Liver (tissue), 9 donors: ENCODE measurements around the gene KHSRP. TPM values are rescaled to one million over a fixed set of nuclear protein-coding genes. Genes with fewer than 3 reads are reported as not detected.

Source experiments
- DNase-seq: peaks from one replicate; pipeline ENCODE4 v3.0.0-alpha.2; 2017; ENCODE audit warnings: low spot score
- H3K27ac ChIP-seq, 2 donors: one replicate each; pipeline ENCODE4 v1.7.0; 2013; ENCODE audit warnings: inconsistent platforms in 2 of 2, low read length in 2 of 2, control low read depth in 1 of 2, low read depth in 1 of 2, mild to moderate bottlenecking in 1 of 2
- H3K27me3 ChIP-seq, 4 donors: one replicate each; pipeline versions ENCODE4 v1.6.1 to v1.7.0; 2013; ENCODE audit warnings: low read length in 3 of 4, inconsistent platforms in 1 of 4, mild to moderate bottlenecking in 1 of 4, moderate library complexity in 1 of 4; ENCODE audit not compliant: control insufficient read depth in 4 of 4, insufficient read depth in 4 of 4
- H3K36me3 ChIP-seq, 4 donors: one replicate each; pipeline versions ENCODE4 v1.6.1 to v1.7.0; 2013; ENCODE audit warnings: low read length in 3 of 4, mild to moderate bottlenecking in 3 of 4, low read depth in 1 of 4, moderate library complexity in 1 of 4; ENCODE audit not compliant: control insufficient read depth in 4 of 4, insufficient read depth in 3 of 4
- H3K4me1 ChIP-seq, 4 donors: one replicate each; pipeline versions ENCODE4 v1.6.1 to v1.7.0; 2013; ENCODE audit warnings: low read length in 3 of 4, mild to moderate bottlenecking in 3 of 4, moderate library complexity in 1 of 4; ENCODE audit not compliant: control insufficient read depth in 4 of 4, insufficient read depth in 4 of 4
- H3K4me3 ChIP-seq, 3 donors: one replicate each; pipeline versions ENCODE4 v1.6.1 to v1.7.0; 2013; ENCODE audit warnings: low read length in 3 of 3, control low read depth in 1 of 3, low read depth in 1 of 3, mild to moderate bottlenecking in 1 of 3
- H3K9ac ChIP-seq, 2 donors: one replicate each; pipeline ENCODE4 v1.7.0; 2013; ENCODE audit warnings: low read length in 2 of 2, mild to moderate bottlenecking in 2 of 2, moderate library complexity in 2 of 2, control low read depth in 1 of 2, low read depth in 1 of 2
- H3K9me3 ChIP-seq, 4 donors: one replicate each; pipeline versions ENCODE4 v1.6.1 to v1.7.0; 2013; ENCODE audit warnings: low read length in 3 of 4; ENCODE audit not compliant: control insufficient read depth in 4 of 4
- FOXA1 ChIP-seq: IDR thresholded peaks from 2 replicates; pipeline ENCODE4 v1.6.1; 2016; ENCODE audit warnings: antibody characterized with exemption
- GABPA ChIP-seq, 2 donors: IDR thresholded peaks in 1 of 2; conservative IDR thresholded peaks in 1 of 2; 2 replicates each; pipeline ENCODE4 v1.6.1; 2016; ENCODE audit warnings: antibody characterized with exemption in 2 of 2, mild to moderate bottlenecking in 1 of 2, moderate library complexity in 1 of 2
- HNF4A ChIP-seq, 2 donors: conservative IDR thresholded peaks; 2 replicates each; pipeline ENCODE4 v1.6.1; 2016; ENCODE audit warnings: antibody characterized with exemption in 2 of 2, mild to moderate bottlenecking in 2 of 2
- JUND ChIP-seq, 2 donors: IDR thresholded peaks; 2 replicates each; pipeline ENCODE4 v1.6.1; 2016; ENCODE audit warnings: antibody characterized with exemption in 2 of 2
- NR2F2 ChIP-seq: IDR thresholded peaks from 2 replicates; pipeline ENCODE4 v1.6.1; 2016; ENCODE audit warnings: antibody characterized with exemption
- SP1 ChIP-seq: IDR thresholded peaks from 2 replicates; pipeline ENCODE4 v1.6.1; 2018; ENCODE audit warnings: antibody characterized with exemption, mild to moderate bottlenecking
- WGBS: extraction: QIAGEN DNeasy Blood & Tissue Kit; methylation state at CpG from one replicate; pipeline ENCODE4 v1.1.7; 2013; 5-methylcytosine and 5-hydroxymethylcytosine counted together
- polyA plus RNA-seq, 2 donors: library from polyadenylated mRNA; stranded (reverse) in 1 of 2; unstranded in 1 of 2; fragments of 200-250 nt in 1 of 2; fragments of >200 nt in 1 of 2; fragmentation: Nextera tagmentation in 1 of 2; extraction: Ambion mirVana in 1 of 2; gene quantifications; one replicate each; pipeline versions ENCODE4 v1.2.1 to v1.2.3, GENCODE V29; 2013 to 2015
- total RNA-seq, 2 donors: library from RNA; depleted of rRNA; stranded (reverse); fragments of >200 nt; gene quantifications; one replicate each; pipeline ENCODE4 v1.2.3, GENCODE V29; 2014
- TF ChIP-seq, protein P1 (sequence below): fragments of 150-350 bp; IDR thresholded peaks from 2 replicates; pipeline ENCODE4 v1.5.1; 2017; ENCODE audit warnings: improper control_type of control experiment, low read depth, low read length; ENCODE audit not compliant: missing input control
- TF ChIP-seq, protein P2 (sequence below): IDR thresholded peaks from 2 replicates; pipeline ENCODE4 v1.6.1; 2016; ENCODE audit warnings: antibody characterized with exemption
- TF ChIP-seq, protein P3 (sequence below): IDR thresholded peaks from 2 replicates; pipeline ENCODE4 v1.6.1; 2016; ENCODE audit warnings: antibody characterized with exemption
- donor health status: healthy.
- donor health status: healthy.
- donor health status: healthy.
- donor health status: healthy.
- donor health status: healthy.

KHSRP gene
- total and polyA plus RNA-seq, 4 donors: 8.0 to 132 (median 66.1) TPM

DNA sequence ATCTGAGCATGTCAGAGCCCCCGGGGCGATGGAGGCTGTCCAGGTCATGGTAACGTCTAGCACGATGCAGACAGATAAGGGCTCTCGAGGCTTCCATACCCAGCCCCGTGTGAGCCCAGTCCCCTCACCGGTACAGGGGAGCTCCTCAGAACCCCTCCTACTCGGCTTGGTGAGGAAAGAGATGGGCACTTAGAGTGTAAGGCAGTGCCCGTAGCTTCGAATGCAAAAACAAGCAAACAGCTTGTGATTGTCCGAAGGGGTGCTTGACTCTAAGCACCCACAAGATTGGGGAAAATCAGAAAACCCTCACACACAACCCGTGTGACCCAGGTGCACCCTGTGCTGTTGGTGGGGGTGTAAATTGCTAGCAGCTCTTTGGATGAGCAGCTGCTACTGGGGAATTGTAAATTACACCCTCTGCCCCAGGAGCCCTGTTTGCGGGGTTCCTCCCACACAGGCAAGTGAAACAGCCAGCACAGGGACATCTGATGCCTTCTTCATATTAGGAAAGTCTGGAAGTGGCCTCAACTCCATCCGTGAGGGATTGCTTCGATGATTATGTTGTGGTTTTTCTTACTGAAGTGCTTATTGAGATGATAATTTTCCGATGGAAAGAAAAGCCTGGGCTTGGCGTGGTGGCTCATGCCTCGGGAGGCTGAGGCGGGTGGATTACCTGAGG is 48.0 kb downstream of the KHSRP start:
- H3K4me1 ChIP-seq: peaks cover 2 to 14% (median 4%) of the 10 kb centered on the region in 4 donors
- TF ChIP-seq, protein P1, sequence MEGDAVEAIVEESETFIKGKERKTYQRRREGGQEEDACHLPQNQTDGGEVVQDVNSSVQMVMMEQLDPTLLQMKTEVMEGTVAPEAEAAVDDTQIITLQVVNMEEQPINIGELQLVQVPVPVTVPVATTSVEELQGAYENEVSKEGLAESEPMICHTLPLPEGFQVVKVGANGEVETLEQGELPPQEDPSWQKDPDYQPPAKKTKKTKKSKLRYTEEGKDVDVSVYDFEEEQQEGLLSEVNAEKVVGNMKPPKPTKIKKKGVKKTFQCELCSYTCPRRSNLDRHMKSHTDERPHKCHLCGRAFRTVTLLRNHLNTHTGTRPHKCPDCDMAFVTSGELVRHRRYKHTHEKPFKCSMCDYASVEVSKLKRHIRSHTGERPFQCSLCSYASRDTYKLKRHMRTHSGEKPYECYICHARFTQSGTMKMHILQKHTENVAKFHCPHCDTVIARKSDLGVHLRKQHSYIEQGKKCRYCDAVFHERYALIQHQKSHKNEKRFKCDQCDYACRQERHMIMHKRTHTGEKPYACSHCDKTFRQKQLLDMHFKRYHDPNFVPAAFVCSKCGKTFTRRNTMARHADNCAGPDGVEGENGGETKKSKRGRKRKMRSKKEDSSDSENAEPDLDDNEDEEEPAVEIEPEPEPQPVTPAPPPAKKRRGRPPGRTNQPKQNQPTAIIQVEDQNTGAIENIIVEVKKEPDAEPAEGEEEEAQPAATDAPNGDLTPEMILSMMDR: no peak
- TF ChIP-seq, protein P2, sequence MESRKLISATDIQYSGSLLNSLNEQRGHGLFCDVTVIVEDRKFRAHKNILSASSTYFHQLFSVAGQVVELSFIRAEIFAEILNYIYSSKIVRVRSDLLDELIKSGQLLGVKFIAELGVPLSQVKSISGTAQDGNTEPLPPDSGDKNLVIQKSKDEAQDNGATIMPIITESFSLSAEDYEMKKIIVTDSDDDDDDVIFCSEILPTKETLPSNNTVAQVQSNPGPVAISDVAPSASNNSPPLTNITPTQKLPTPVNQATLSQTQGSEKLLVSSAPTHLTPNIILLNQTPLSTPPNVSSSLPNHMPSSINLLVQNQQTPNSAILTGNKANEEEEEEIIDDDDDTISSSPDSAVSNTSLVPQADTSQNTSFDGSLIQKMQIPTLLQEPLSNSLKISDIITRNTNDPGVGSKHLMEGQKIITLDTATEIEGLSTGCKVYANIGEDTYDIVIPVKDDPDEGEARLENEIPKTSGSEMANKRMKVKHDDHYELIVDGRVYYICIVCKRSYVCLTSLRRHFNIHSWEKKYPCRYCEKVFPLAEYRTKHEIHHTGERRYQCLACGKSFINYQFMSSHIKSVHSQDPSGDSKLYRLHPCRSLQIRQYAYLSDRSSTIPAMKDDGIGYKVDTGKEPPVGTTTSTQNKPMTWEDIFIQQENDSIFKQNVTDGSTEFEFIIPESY: no peak
- no peak overlapping the region for H3K27ac ChIP-seq
- H3K4me3 ChIP-seq: no peak overlapping the region
- no peak overlapping the region for H3K9ac ChIP-seq
- peaks cover 13 to 25% (median 19%) of the 10 kb centered on the region in 4 donors for H3K36me3 ChIP-seq
- H3K9me3 ChIP-seq: no peaks in the 10 kb centered on the region
- 90% methylated on average over 19 of the region's 19 CpGs for WGBS
- H3K27me3 ChIP-seq: no peaks in the 10 kb centered on the region
- no peak for DNase-seq

DNA sequence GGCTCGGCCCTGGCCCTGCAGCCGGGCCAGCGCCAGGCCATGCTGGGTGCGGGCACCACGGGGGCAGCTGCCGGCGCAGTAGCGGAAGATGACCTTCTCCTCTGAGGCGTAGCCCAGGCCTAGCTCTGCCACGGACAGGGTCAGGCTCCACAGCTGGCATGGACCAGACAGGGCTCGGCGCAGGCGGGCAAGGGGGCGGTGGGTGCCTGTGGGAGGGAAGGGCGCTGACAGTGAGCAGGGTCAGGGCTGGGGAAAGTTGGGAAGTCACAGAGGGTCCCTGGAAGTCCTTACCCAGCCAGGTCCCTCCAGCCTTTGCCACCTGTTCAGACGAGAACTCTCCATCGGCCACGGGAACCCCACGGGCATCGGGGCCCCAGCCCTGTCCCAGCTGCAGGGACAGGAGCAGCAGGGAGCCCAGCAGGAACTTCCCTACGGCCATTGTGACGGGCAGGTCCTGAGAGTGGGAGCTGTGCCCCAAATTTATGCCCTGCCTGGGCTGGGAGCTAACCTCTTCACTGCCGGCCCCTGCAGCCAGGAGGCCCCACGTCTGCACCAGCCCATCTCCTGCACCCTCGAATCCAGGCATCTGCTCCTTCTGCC is 49.1 kb downstream of the KHSRP start, which contains the start of gene PSPN:
Gene PSPN (minus strand): TSS at position 523 of the 600 bp plus-strand sequence. CDS start 84 bp downstream, at position 439.
- Histone ChIP-seq H3K9me3 (no peaks in the 10 kb centered on the region), H3K4me1 (peaks cover 2 to 14% (median 4%) of the 10 kb centered on the region in 4 donors), H3K4me3 (no peak within 1 kb of the TSS), H3K27ac (no peak within 1 kb of the TSS), H3K9ac (no peak within 1 kb of the TSS), H3K36me3 (peaks cover 11 to 17% (median 15%) of the 10 kb centered on the region in 4 donors), H3K27me3 (no peaks in the 10 kb centered on the region)
- no peak for DNase-seq
- TF ChIP-seq FOXA1: no peak
- no peak for TF ChIP-seq SP1
- TF ChIP-seq, protein P2: no peak
- TF ChIP-seq, protein P3, sequence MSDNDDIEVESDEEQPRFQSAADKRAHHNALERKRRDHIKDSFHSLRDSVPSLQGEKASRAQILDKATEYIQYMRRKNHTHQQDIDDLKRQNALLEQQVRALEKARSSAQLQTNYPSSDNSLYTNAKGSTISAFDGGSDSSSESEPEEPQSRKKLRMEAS: no peak
- no peak for TF ChIP-seq JUND (IDR thresholded peaks at IDR 0.05)
- no peak for TF ChIP-seq NR2F2
- TF ChIP-seq HNF4A (conservative IDR thresholded peaks at IDR 0.05): no peak
- TF ChIP-seq, protein P1: no peak
- TF ChIP-seq GABPA (IDR thresholded peaks at IDR 0.05 in 1 of 2, conservative IDR thresholded peaks at IDR 0.05 in 1 of 2): no peak
- 91% methylated on average over 25 of the region's 25 CpGs for WGBS
